ENCODE results near the gene NPPC. TPM values are rescaled to one million over a fixed set of nuclear protein-coding genes. Genes with fewer than 3 reads are reported as not detected.

NPPC gene
- total RNA-seq, 1 experiment from 2014 or later, result not detected

GRCh38 chr2:231932985-231933915 lies 7.1 kb upstream of the NPPC start:
- DNase-seq, result no peak
- no peaks in the 10 kb centered on the region for H3K4me1 Mint-ChIP-seq (ENCODE audit: low read depth, unreplicated experiment)
- TF ChIP-seq CTCF (IDR thresholded peaks at IDR 0.05; ENCODE audit: unreplicated experiment), result no peak
- no TSS peak for BruUV-seq (replicated peaks)
- intact Hi-C loops (cut with micrococcal nuclease; ENCODE audit: unreplicated experiment), result no loop called here
- H3K27me3 Mint-ChIP-seq (ENCODE audit: unreplicated experiment), result peaks cover 86% of the 10 kb centered on the region
- no peaks in the 10 kb centered on the region for H3K9me3 Mint-ChIP-seq (ENCODE audit: low read depth, unreplicated experiment)
- CTCF ChIA-PET, result no interaction called here
- H3K4me3 Mint-ChIP-seq (ENCODE audit: low read depth, unreplicated experiment), result no peak overlapping the region
- peaks cover 7% of the 10 kb centered on the region for H3K36me3 Mint-ChIP-seq (ENCODE audit: insufficient read depth, unreplicated experiment)
- no peak overlapping the region for H3K27ac Mint-ChIP-seq (ENCODE audit: unreplicated experiment)

GRCh38 chr2:231932711-231932970 lies 6.4 kb upstream of the NPPC start:
- Mint-ChIP-seq H3K4me3 (ENCODE audit: low read depth, unreplicated experiment) (no peak overlapping the region), H3K4me1 (ENCODE audit: low read depth, unreplicated experiment) (no peaks in the 10 kb centered on the region), H3K27ac (ENCODE audit: unreplicated experiment) (no peak overlapping the region), H3K27me3 (ENCODE audit: unreplicated experiment) (peaks cover 92% of the 10 kb centered on the region), H3K36me3 (ENCODE audit: insufficient read depth, unreplicated experiment) (peaks cover 7% of the 10 kb centered on the region), H3K9me3 (ENCODE audit: low read depth, unreplicated experiment) (no peaks in the 10 kb centered on the region)
- no peak for TF ChIP-seq CTCF (IDR thresholded peaks at IDR 0.05; ENCODE audit: unreplicated experiment)
- intact Hi-C loops (cut with micrococcal nuclease; ENCODE audit: unreplicated experiment), result no loop called here
- CTCF ChIA-PET, result no interaction called here
- no peak for DNase-seq
- BruUV-seq (replicated peaks), result no TSS peak

- Mint-ChIP-seq H3K4me3 (ENCODE audit: low read depth, unreplicated experiment) (no peak overlapping the region), H3K36me3 (ENCODE audit: insufficient read depth, unreplicated experiment) (peaks cover 7% of the 10 kb centered on the region), H3K4me1 (ENCODE audit: low read depth, unreplicated experiment) (no peaks in the 10 kb centered on the region), H3K27ac (ENCODE audit: unreplicated experiment) (no peak overlapping the region), H3K9me3 (ENCODE audit: low read depth, unreplicated experiment) (no peaks in the 10 kb centered on the region), H3K27me3 (ENCODE audit: unreplicated experiment) (peaks cover 100% of the 10 kb centered on the region)
- no peak for TF ChIP-seq CTCF (IDR thresholded peaks at IDR 0.05; ENCODE audit: unreplicated experiment)
- CTCF ChIA-PET, result no interaction called here
- intact Hi-C loops (cut with micrococcal nuclease; ENCODE audit: unreplicated experiment), result no loop called here
- BruUV-seq (replicated peaks), result no TSS peak
- no peak for DNase-seq
Observed at GRCh38 chr2:231931481-231931915, 5.3 kb upstream of the NPPC start.

GRCh38 chr2:231930593-231931281 lies 4.5 kb upstream of the NPPC start:
- H3K27ac Mint-ChIP-seq (ENCODE audit: unreplicated experiment), result no peak overlapping the region
- H3K36me3 Mint-ChIP-seq (ENCODE audit: insufficient read depth, unreplicated experiment), result peaks cover 7% of the 10 kb centered on the region
- no peak for TF ChIP-seq CTCF (IDR thresholded peaks at IDR 0.05; ENCODE audit: unreplicated experiment)
- no peaks in the 10 kb centered on the region for H3K9me3 Mint-ChIP-seq (ENCODE audit: low read depth, unreplicated experiment)
- no peak for DNase-seq
- intact Hi-C loops (cut with micrococcal nuclease; ENCODE audit: unreplicated experiment), result no loop called here
- peaks cover 99% of the 10 kb centered on the region for H3K27me3 Mint-ChIP-seq (ENCODE audit: unreplicated experiment)
- CTCF ChIA-PET, result no interaction called here
- no TSS peak for BruUV-seq (replicated peaks)
- H3K4me3 Mint-ChIP-seq (ENCODE audit: low read depth, unreplicated experiment), result no peak overlapping the region
- no peaks in the 10 kb centered on the region for H3K4me1 Mint-ChIP-seq (ENCODE audit: low read depth, unreplicated experiment)

Measured in Calu3 (cell line).